ENCODE data around the gene ZNRF4. TPM values are rescaled to one million over a fixed set of nuclear protein-coding genes. Genes with fewer than 3 reads are reported as not detected.
A peak's percentile ranks its signal among the peaks of the same experiment; 100 is the strongest.

The ZNRF4 gene
- total and polyA plus RNA-seq, 2 donors from 2014 or later = not detected

DNA sequence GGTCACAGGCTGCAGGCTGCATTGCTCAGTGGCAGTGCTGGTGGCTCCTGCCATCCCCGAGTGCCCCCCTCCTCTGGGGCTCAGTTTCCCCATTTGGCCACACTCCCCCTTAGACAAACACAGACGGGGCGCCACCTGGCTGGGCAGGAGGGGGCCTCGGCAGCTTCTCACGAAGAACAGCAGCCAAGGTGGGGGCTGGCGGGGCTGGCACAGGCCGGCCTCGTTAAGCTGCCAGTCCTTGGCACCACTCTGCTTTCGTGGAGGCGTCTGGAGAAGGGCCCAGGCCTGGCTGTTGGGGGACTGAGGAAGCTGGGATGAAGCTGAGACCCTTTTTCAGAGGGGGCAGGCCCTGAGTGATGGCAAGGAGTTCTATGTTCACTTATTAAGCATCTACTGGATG, 3.7 kb upstream of the ZNRF4 start:
- H3K9ac ChIP-seq (ENCODE audit: low read length in 3 of 3) = no peak overlapping the region
- TF ChIP-seq, protein P1, sequence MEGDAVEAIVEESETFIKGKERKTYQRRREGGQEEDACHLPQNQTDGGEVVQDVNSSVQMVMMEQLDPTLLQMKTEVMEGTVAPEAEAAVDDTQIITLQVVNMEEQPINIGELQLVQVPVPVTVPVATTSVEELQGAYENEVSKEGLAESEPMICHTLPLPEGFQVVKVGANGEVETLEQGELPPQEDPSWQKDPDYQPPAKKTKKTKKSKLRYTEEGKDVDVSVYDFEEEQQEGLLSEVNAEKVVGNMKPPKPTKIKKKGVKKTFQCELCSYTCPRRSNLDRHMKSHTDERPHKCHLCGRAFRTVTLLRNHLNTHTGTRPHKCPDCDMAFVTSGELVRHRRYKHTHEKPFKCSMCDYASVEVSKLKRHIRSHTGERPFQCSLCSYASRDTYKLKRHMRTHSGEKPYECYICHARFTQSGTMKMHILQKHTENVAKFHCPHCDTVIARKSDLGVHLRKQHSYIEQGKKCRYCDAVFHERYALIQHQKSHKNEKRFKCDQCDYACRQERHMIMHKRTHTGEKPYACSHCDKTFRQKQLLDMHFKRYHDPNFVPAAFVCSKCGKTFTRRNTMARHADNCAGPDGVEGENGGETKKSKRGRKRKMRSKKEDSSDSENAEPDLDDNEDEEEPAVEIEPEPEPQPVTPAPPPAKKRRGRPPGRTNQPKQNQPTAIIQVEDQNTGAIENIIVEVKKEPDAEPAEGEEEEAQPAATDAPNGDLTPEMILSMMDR (IDR thresholded peaks at IDR 0.05; ENCODE audit: borderline replicate concordance, extremely low read depth, insufficient read depth) = no peak
- DNase-seq (peak in 1 of 5 donors; percentile 37), FAIRE-seq (no peak)
- H3K4me3 ChIP-seq (ENCODE audit: low read length in 3 of 3) = no peak overlapping the region
- H3K4me1 ChIP-seq (ENCODE audit: control insufficient read depth in 2 of 3, insufficient read depth in 2 of 3, low read depth in 1 of 3, low read length in 3 of 3) = no peaks in the 10 kb centered on the region
- no peaks in the 10 kb centered on the region for H3K36me3 ChIP-seq (ENCODE audit: control insufficient read depth in 2 of 3, insufficient read depth in 3 of 3, low read length in 3 of 3)
- H3K27me3 ChIP-seq (ENCODE audit: control insufficient read depth, insufficient read depth, low read length) = no peaks in the 10 kb centered on the region
- H3K9me3 ChIP-seq (ENCODE audit: control insufficient read depth in 2 of 3, insufficient read depth in 1 of 3, low read length in 3 of 3) = peaks cover 0 to 4% (median 0%) of the 10 kb centered on the region in 3 donors
- no peak overlapping the region for H3K27ac ChIP-seq (ENCODE audit: low read depth in 2 of 2, low read length in 2 of 2)
- intact Hi-C loops (cut with DNase I) = no loop called here

DNA sequence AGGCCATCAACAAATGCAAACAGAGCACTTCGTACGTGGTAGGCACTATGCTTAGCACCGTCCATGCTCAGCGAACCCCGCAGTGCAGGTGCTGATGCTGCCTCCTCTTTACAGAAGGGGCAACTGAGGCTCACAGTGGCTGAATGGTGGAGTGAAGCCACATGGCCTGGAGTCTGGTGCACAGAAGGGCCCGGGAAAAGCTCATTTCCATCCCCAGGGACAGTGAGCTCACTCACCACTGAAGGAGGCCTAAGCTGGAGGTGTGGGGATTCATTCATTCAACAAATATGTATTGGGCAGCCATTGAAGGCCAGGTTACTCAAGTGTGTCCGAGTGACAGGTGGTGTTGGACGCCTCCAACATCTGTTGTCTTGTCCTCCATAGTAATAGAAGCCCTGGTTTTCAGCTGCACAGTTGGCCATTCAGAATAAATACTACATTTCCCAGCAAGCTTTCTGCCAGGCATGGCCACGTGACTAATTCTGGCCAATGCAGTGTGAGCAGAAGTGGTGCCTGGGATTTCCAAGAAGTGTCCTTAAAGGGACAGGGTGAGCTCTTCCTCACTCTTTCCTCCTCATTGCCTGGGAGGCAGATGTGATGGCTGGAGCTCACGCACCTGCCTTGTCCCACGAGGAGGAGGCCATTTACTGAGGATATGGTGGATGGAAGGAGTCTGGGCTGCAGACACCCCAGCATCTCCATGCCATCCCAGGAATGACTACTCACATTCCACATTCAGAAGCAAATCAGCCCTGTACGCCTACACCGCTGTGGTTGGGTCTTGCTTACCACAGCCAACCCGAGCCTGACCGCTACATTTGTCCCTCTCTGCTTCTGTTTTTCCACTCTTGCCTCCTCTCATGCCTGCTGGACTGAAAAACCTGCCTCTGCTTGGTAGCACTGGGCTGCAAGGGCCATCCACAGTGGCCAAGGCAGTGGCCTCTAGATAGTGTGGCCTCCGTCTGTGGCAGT, 2.3 kb upstream of the ZNRF4 start:
- TF ChIP-seq, protein P1 (IDR thresholded peaks at IDR 0.05; ENCODE audit: borderline replicate concordance, extremely low read depth, insufficient read depth) = no peak
- Histone ChIP-seq H3K4me1 (ENCODE audit: control insufficient read depth in 2 of 3, insufficient read depth in 2 of 3, low read depth in 1 of 3, low read length in 3 of 3) (no peaks in the 10 kb centered on the region), H3K27me3 (ENCODE audit: control insufficient read depth, insufficient read depth, low read length) (no peaks in the 10 kb centered on the region), H3K4me3 (ENCODE audit: low read length in 3 of 3) (no peak overlapping the region), H3K9me3 (ENCODE audit: control insufficient read depth in 2 of 3, insufficient read depth in 1 of 3, low read length in 3 of 3) (peaks cover 0 to 4% (median 0%) of the 10 kb centered on the region in 3 donors), H3K27ac (ENCODE audit: low read depth in 2 of 2, low read length in 2 of 2) (no peak overlapping the region), H3K36me3 (ENCODE audit: control insufficient read depth in 2 of 3, insufficient read depth in 3 of 3, low read length in 3 of 3) (no peaks in the 10 kb centered on the region), H3K9ac (ENCODE audit: low read length in 3 of 3) (no peak overlapping the region)
- FAIRE-seq = no peak
- intact Hi-C loops (cut with DNase I) = no loop called here
- peak in 1 of 5 donors; percentile 42 for DNase-seq

DNA sequence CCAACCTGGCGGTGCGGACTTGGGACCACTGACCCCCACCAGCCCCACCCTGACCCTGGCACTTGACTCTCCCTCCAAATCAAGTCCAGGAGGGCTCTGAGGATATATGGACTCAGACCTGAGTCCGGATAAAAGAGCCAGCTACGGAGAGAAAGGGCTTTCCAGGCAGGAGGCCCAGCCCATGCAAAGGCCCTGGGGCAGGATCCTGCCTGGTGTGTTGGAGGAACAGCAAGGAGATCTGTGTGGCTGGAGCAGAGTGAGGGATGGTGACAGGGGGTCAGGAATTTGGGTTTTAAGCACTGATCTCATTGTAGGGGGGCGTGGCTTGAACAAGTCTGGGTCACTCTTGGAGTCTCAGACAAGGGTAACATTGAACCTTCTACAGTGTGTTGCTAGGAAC, 474 bp upstream of the ZNRF4 start:
- H3K27ac ChIP-seq (ENCODE audit: low read depth in 2 of 2, low read length in 2 of 2) = no peak overlapping the region
- intact Hi-C loops (cut with DNase I) = no loop called here
- peaks cover 0 to 4% (median 0%) of the 10 kb centered on the region in 3 donors for H3K9me3 ChIP-seq (ENCODE audit: control insufficient read depth in 2 of 3, insufficient read depth in 1 of 3, low read length in 3 of 3)
- H3K36me3 ChIP-seq (ENCODE audit: control insufficient read depth in 2 of 3, insufficient read depth in 3 of 3, low read length in 3 of 3) = no peaks in the 10 kb centered on the region
- TF ChIP-seq, protein P1 (IDR thresholded peaks at IDR 0.05; ENCODE audit: borderline replicate concordance, extremely low read depth, insufficient read depth) = no peak
- H3K27me3 ChIP-seq (ENCODE audit: control insufficient read depth, insufficient read depth, low read length) = no peaks in the 10 kb centered on the region
- H3K9ac ChIP-seq (ENCODE audit: low read length in 3 of 3) = no peak overlapping the region
- H3K4me3 ChIP-seq (ENCODE audit: low read length in 3 of 3) = no peak overlapping the region
- no peak for DNase-seq
- H3K4me1 ChIP-seq (ENCODE audit: control insufficient read depth in 2 of 3, insufficient read depth in 2 of 3, low read depth in 1 of 3, low read length in 3 of 3) = no peaks in the 10 kb centered on the region
- FAIRE-seq = no peak
